ENCODE measurements around the gene MOXD1. TPM values are rescaled to one million over a fixed set of nuclear protein-coding genes. Genes with fewer than 3 reads are reported as not detected.

Gene MOXD1
- total RNA-seq, 1 donor from 2014 or later: 0.28 TPM

DNA sequence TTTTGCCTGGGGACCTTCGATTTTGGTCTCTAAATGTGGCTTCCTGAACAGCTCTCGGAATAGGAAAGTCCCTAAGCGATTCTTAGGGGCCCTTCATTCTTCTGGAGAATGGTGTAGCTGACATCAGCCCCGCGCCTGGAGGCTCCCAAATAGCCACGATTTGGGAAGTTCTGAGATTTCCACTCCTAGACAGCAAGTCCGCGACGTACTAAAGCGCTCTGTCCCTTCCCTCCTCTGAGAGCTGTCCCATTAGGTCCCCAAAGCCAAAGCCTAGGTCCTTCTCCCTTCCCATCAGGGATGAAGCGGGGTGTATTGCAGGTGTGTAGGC, 756 bp downstream of the MOXD1 start:
- DNase-seq (ENCODE audit: low spot score) (no peak), ATAC-seq (peak; percentile 16)

DNA sequence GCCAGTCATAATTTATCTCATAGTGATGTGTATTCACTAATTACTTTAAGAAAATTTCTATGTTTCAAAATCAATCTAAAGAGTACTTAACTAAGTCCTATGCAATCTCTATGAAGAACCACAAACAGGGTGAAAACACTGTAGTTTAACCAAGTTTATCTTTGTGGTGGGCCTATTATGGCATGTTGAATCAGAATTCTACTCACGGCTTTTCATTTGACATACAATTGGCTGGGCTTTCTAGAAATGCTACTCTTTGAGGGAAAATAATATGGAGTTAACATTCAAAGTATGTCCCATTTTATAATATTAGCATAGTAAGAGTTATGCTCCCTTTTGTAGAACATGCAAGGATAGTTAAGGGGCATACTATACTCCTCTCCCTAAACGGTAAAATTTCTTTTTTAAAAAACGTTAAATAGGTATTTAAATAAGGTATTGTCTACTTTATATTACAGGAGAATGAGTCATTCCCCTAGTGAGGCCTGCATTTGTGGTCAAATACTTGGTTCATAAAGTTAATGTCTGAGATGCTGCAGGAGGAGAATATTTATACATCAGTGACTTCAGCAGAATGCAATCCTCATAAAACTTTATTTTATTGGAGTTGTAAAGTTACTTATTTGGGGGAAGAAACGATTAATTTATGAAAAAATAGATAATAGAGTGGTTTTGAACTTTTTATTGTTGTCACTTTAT, 1.8 kb downstream of the MOXD1 start:
- no peak for ATAC-seq
- no peak for DNase-seq (ENCODE audit: low spot score)

DNA sequence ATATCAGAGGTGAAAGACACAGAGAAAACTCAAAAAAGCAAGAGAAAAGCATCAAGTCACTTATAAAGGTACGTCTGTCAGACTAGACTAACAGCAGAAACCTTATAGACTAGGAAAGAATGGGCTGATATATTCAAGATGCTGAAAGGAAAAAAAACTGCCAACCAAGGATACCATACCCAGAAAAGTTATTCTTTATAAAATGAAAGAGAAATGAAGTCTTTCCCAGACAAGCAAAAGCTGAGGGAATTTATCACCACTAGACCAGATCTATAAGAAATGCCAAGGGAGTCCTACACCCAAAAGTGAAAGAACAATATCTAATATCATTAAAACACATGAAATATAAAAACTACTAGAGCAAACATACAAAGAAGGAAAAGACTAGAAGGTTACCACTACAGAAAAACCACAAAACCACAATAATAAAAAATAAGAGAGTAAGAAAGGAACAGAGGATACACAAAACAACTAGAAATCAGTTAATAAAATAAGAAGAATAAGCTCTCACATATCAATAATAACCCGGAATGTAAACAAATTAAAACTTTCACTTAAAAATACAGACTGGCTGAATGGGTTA, 6.2 kb downstream of the MOXD1 start:
- ATAC-seq: no peak

DNA sequence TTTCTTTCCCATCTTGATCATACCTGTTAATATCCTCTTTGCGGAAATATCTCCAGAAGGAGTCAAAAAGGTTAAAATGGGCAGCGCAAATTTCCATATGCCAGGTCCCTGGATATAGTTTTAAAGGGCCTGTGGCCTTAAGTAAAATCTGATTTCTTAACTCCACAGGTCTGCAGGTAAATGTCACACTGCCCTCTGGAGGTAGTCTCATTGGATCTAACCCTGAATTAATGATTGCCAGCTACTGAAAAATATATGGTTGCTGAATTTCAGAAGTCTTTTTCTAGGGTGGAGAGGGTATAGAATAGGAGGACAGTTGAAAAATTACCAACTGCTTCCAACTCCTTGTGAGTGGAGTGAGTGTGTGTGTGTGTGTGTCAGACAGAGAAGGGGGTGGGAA, 8.5 kb downstream of the MOXD1 start:
- ATAC-seq (peak; percentile 73), DNase-seq (ENCODE audit: low spot score) (no peak)

More for the DNA sequence above, 6.2 kb downstream of the MOXD1 start:
- DNase-seq (ENCODE audit: low spot score): no peak

DNA sequence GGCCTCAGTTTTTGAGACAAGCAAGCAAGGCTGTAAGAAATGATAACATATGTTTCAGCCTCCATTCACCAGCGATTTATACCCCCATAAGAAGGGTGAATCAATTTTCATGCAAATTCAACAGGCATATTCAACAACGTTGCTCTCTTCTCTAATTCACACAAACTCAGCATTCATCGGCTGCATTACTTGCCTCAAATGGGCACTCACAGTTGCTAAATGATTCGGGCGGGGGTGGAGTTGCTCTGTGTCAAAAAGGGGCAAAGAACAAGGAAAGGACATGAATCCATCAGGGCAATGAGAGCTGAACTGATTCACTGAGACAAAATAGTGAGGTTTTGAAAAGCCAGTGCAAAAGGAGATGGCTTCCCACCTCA, 9.0 kb downstream of the MOXD1 start:
- ATAC-seq (no peak), DNase-seq (ENCODE audit: low spot score) (no peak)

DNA sequence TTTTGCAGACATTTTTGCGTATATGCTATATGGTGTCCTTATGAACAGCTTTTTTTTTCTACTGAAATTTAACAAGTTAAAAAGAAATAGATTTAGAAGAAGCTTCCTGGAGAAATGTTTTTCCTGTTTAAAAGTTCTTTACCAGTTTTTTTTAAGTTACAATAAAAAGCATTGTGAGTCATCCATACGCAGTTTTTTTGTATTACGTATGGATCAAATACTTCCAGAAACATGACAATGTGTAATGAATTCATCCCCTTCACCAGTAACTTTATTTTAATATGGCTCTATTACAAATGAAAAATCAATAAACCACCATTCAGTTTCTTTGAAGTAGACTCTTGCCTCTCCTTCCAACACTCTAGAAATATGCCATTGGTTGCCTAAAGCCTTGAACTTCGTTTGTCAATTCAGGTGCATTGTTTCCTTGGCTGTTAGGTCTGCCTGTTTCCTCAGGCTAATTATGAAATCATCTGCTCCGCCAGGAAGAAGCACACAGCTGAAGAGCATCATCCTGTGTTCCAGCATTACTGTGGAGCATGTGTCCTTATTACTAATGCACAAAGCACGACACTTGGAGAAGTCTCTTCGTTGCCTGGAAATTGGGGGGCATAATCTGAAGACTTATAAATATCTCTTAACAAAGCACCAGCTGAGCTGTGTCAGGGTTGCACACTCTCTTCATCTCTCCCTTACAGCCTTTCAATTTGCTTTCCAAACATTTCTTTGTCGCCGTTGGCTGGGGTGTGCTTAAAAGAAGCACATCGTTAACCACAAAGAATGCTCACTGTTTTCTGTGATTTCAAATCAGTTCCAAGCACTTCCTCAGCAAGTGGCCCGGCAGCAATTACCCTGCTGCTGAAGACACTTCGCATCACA, 9.6 kb downstream of the MOXD1 start:
- ATAC-seq (no peak), DNase-seq (ENCODE audit: low spot score) (no peak)

DNA sequence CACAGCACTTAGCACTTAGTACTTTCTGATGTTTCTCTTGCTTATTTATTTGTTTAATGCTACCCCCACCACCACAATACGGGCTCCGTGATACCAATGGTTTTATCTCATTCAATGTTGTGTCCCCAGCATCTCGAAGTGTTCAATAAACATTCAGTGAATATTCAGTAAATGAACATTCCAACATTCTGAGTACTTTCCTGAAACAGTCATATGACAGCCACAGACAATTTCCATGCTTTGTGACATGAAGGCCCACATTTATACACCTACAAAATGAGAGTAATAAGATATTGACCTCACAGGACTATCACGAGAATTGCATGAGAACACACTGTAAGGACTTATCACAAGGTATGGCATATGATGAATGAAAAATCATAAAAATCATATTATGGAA, 10.8 kb downstream of the MOXD1 start:
- DNase-seq (ENCODE audit: low spot score) (no peak), ATAC-seq (no peak)

DNA sequence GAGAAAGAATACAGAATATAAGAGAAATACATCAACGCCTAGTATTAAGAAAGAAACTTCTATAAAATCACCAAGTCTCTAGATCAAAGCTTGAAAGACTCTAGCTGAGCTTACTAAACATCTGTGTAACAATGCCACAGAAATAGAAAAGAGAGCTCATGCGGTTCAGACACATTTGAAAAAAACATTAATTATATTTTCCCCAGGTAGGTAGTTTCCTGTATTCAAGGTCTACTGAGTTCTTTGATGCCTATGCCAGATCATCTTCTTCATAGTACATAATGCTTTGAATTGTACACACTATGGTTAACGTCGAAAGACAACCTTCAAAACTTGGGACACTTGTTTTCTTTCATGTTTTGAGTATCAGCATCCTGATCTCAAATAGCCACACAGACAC, 11.3 kb downstream of the MOXD1 start:
- ATAC-seq (no peak), DNase-seq (ENCODE audit: low spot score) (no peak)

DNA sequence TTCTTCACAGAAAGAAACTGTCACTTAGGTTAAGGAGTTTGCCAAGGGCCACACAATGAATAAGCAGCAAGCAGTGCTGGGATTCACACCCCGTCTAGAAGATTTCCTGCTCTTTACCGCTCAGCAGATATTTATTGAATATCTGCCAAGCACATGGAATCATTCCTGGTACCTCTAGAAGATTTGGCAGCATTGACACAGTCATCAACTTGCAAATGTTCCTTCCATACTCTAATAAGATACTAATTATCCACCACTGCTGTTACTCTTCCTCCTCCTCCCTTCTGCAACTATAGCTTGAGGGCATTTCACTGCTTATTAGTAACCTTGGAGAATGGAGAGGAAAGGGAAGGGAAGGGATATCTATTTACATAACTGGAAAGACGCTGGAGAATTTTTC, 13.0 kb downstream of the MOXD1 start:
- DNase-seq (ENCODE audit: low spot score) (no peak), ATAC-seq (no peak)

DNA sequence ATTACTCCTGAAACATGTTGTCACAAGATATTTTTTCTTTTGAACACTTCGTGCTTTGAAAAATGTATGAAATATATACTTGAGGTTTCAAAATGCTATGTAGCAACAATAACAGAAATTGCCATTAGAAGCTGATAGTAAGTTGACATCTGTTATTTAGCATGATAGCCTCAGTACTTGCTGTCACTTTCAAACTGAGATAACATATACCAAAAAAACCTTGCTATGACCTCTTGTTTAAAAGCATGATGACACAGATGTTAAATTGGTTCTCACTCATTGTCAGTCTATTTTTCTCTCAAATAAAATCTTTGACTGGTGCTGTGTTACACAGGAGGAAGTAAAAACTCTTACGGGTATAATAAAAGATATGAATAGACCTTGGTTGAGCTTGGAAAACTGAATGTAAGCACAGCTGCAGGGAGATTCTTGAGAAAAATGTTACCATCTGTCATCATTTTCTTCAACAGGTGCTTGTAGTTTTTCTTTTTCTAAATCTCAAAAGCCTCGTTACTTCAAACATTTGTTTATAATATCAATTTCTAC, 18.6 kb downstream of the MOXD1 start:
- ATAC-seq: no peak
- DNase-seq (ENCODE audit: low spot score): no peak

DNA sequence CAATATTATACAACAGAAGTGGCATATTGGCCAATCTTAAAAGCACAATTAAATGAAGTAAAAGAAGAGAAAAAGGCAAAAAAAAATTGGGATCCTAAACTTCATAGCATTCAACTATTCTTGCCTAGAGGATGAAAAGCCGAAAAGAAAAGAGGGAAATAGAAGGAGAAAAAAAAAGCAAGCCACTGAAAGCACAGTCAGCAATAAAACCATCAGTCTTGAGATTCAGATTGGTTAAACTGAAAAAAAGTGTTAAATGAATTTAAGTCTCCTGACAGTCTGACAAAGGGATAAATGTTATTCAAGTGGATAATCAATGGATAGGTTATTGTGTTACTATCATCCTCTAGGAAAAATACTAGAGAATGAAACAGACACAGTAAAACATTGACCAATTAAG, 19.9 kb downstream of the MOXD1 start:
- DNase-seq (ENCODE audit: low spot score): no peak
- no peak for ATAC-seq

DNA sequence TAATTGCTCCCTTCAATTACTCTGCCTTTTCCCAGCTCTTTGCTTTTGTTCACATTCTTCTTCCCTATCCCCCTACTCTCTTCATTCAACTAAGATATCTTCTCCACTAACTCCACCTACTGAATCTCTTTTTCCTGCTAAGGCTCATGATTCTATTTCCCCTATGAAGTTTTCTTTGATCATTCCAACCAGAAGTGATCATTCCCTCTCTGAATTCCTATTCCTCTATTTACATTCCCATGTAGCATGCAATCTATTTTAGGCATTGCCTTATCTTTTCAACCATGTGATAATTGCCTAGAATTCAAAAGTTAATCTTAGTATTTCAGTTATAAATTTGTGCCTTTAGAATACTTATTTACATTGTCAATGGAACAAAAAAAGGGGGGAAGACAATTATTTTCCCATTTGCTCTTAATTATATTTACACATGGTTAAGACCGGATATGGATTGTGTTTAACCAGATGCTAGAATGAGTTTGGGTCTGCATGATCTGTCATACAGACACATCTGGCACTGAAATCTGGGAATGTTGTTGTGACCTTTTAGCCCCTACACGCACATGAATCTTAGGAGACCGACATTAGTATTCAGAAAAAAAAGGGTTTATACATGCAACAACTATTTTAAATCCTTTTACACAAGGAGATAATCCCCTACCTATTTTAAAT, 20.8 kb downstream of the MOXD1 start:
- no peak for ATAC-seq
- DNase-seq (ENCODE audit: low spot score): no peak

DNA sequence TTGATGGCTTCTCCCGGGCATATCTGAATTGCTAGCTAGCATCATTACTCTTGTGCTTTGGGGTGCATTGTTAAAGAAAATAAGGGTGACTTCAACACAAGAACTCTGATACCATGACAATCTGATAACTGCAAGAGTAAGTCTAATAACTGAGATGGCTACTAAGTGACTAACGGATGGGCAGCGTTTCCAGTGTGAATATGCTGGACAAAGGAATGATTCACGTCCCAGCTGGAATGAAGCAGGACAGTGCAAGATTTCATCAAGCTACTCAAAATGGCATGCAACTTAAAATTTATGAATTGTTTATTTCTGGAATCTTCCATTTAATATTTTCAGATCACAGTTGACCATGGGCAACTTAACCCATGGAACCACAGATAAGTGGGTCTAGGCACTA, 31.7 kb downstream of the MOXD1 start:
- DNase-seq (ENCODE audit: low spot score) (no peak), ATAC-seq (no peak)

DNA sequence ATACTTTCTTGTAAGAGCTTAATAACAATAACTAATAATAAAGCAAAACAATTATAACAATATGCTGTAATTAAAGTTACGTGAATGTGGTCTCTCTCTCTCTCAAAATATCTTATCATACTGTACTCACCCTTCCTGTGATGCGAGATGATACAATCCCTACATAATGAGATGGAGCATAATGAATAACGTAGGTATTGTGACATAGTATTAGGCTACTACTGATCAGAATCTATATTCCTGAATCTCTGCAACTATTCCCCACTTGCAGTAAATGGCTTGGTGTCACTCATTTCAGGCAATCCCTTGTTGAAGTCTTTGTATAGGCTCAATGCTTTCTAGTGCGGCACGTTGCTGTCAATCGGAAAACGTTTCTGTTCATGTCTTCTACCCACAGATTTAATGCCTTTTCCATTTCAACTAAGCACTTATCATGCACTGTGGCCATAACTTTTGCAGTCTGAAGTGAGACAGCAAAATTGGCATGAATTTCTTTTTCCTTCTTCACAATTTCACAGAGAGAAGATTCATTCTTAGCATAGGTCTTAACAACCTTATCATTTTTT, 32.3 kb downstream of the MOXD1 start:
- DNase-seq (ENCODE audit: low spot score) (no peak), ATAC-seq (no peak)

DNA sequence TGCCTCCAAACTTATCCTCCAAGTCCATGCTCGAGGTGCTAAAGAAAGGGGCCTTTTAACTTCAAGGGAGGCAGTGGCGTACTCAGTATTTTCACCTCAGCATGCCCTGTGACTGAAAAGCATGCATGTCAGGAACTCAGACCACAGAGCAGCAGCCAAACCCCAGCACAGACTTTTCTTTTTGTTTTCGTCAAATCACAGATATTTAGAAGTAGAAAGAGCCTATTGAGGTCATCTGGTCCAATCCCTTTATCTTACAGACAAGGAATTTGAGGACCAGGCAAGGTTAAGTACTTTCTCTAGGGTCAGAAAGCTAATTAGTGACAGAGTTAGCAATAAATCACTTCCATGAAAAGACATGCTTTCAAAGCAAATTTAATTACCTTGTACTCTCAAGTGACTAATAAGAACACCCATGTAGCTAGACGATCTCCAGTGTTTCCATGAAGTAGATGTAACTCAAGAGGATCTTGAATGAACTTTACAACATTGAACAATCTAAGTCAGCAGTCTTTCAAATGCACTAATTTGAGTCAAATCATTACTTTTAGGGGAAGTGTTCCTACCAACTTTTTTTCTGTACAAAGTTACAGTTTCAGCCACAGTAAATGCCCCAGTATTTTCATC, 35.9 kb downstream of the MOXD1 start:
- no peak for DNase-seq (ENCODE audit: low spot score)
- no peak for ATAC-seq

DNA sequence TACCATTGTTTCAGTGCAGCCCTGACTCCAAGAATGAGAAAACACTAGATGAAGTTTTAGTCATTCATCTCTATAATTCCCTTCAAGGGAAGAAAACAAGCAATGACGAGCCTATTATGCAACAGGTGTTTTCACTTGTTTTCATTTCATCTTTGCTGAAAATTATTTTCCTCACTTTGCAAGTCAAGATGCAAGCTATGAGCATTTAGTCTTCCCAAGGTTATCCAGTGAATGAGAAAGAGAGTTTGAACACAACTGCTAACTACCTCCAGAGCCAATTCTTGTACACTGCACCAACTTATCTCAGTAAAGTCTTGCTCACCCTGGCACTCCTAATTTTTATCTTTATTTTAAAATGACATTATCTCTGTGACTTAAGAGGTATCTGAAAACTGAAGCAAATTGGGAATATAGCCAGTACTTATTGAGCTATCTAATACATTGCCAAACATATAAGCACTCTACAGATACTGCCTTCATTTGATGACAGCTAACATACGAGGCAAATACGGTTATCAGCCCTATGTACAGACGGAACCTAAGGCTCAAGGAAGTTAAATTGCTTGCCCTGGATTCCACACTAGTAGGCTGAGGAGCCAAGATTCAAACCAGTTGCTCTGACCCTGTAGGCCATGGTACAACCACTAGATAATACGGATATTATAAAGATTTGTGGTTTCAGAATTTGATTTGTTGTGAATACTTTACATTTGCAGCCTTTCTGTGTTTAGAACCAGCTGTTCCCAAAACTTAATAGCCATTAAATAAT, 36.8 kb downstream of the MOXD1 start:
- DNase-seq (ENCODE audit: low spot score) (no peak), ATAC-seq (no peak)

DNA sequence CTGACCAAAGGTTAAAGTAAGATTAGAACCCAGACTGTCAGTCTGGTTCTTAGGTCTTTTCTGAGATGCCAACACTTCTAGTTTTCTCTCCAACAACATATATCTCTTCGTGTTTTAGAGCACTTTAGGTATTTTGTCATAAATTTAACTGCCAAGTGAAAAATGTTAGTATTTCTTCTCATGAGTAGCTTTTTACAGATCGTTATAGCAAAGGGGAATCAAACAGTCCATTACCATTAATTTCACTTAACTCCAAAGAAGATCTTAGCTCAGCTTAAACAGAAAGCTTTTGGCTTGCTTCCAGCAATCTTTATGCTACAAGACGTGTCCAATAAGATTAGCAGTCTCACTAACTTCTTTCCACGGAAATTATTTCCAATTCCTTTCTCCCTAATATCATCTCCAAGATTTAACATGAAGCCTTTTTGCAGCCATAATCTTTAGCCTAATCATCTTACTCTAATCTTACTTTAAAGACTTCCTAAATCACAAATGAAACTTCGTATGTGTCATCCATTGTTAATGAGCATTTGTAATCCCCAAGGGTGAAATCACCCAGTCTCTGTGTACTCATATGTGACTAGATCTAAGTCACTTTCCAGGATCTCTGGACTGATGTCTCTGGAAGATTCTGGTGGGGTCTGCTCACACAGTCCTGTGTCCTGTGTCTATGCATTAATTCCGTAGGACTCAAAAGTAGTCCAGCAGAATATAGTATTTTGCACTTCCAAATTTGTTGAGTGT, 38.7 kb downstream of the MOXD1 start:
- DNase-seq (ENCODE audit: low spot score) (no peak), ATAC-seq (no peak)

DNA sequence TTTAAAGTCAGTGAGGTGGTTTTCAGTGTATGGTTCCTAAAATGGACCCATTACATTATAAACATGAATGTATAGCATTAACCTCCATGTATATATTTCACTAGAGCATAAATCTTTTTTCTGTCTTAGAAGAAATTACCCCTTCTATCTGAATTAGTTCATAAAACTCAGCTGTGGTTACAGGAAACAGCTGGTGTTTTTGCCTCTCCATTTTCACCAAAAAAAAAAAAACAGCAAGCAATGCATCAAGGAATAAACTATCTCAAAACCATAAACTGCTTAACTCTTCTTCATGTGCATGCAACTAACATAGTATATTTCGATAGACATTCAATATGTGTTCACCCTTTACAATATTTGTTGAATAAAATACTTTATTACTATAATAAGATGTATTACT, 40.2 kb downstream of the MOXD1 start:
- DNase-seq (ENCODE audit: low spot score) (no peak), ATAC-seq (no peak)

DNA sequence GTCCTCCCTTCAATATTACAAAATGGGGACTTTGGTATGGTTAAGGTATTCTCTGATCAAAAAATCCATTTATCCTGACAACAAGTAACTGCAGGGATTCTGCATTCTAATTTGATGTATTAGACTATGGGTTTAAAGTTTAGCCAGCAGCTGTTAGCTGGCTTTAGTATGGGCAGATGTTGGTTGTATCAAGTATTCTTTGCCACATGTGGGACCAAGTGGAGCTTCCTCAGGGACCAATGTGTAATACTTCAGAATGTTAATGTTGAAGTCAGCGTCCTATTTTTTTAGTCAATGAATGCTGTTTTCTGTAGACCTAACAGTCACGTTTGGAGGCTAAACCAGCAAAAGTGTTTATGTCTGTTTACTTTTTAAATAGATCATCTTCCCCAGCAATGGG, 41.4 kb downstream of the MOXD1 start:
- ATAC-seq (no peak), DNase-seq (ENCODE audit: low spot score) (no peak)

Data from left lobe of liver (tissue), 2 donors.